B cell (primary cell): ENCODE measurements around the gene KIF2A.

Source experiments
- EZH2 ChIP-seq: IDR thresholded peaks from 2 replicates; pipeline ENCODE4 v1.6.1; 2012; ENCODE audit warnings: borderline replicate concordance, low read depth, mild to moderate bottlenecking, moderate library complexity, low read length; ENCODE audit not compliant: insufficient read depth, poor library complexity, severe bottlenecking
- TF ChIP-seq, protein P1 (sequence below): fragments of 200-600 bp; IDR thresholded peaks from one replicate; pipeline ENCODE4 v1.8.0; 2022; ENCODE audit warnings: antibody characterized with exemption, mild to moderate bottlenecking

DNA sequence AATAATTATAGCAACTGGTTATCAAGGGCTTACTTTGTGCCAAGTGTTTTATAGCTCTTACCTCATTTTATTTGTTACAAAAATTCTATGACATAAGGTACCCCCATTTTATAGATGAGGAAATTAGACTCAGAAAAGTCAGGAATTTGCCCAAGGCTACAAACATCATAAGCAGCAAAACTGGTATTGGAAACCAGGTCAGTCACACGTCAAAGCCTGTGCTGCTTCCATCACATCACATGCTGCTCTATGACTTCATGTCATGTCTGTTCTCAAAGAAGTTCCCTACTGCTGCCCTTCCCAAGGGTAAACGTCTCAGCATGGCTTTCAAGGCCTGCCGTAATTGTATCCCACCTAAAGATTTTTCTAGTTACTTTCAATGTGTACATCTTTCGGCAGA, 6.9 kb upstream of the KIF2A start:
- TF ChIP-seq, protein P1, sequence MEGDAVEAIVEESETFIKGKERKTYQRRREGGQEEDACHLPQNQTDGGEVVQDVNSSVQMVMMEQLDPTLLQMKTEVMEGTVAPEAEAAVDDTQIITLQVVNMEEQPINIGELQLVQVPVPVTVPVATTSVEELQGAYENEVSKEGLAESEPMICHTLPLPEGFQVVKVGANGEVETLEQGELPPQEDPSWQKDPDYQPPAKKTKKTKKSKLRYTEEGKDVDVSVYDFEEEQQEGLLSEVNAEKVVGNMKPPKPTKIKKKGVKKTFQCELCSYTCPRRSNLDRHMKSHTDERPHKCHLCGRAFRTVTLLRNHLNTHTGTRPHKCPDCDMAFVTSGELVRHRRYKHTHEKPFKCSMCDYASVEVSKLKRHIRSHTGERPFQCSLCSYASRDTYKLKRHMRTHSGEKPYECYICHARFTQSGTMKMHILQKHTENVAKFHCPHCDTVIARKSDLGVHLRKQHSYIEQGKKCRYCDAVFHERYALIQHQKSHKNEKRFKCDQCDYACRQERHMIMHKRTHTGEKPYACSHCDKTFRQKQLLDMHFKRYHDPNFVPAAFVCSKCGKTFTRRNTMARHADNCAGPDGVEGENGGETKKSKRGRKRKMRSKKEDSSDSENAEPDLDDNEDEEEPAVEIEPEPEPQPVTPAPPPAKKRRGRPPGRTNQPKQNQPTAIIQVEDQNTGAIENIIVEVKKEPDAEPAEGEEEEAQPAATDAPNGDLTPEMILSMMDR, result no peak
- no peak for TF ChIP-seq EZH2
